ENCODE results near the gene CYP2B6.

The CYP2B6 gene

GRCh38 chr19:41013359-41013758, 22.3 kb downstream of the CYP2B6 start:
- no peak overlapping the region for H3K4me2 ChIP-seq (ENCODE audit: low read depth, low read length, poor library complexity, severe bottlenecking)
- H3K9me3 ChIP-seq (ENCODE audit: insufficient read depth, low read depth, low read length) = no peaks in the 10 kb centered on the region
- no peaks in the 10 kb centered on the region for H4K20me1 ChIP-seq (ENCODE audit: insufficient read depth, low read length, poor library complexity, severe bottlenecking)
- H3K4me3 ChIP-seq (ENCODE audit: low read length, poor library complexity, severe bottlenecking) = no peak overlapping the region
- H3K27me3 ChIP-seq (ENCODE audit: insufficient read depth, low read length, poor library complexity, severe bottlenecking) = no peaks in the 10 kb centered on the region
- no peaks in the 10 kb centered on the region for H3F3A ChIP-seq (ENCODE audit: low read depth)
- H3K36me3 ChIP-seq (ENCODE audit: insufficient read depth, low read length) = no peaks in the 10 kb centered on the region
- no peaks in the 10 kb centered on the region for H3K9me2 ChIP-seq (replicated peaks; ENCODE audit: low read depth, low read length)
- no peak overlapping the region for H3K9ac ChIP-seq (ENCODE audit: low read depth, low read length, poor library complexity, severe bottlenecking)
- no peaks in the 10 kb centered on the region for H3K79me2 ChIP-seq (ENCODE audit: insufficient read depth, low read length)
- no peaks in the 10 kb centered on the region for H3K4me1 ChIP-seq (ENCODE audit: insufficient read depth, low read length, poor library complexity, severe bottlenecking)
- no peak overlapping the region for H2AFZ ChIP-seq (ENCODE audit: low read length)
- TF ChIP-seq CTCF (conservative IDR thresholded peaks at IDR 0.05; ENCODE audit: low read length) (no peak), EZH2phosphoT487 (IDR thresholded peaks at IDR 0.05; ENCODE audit: borderline replicate concordance) (no peak)

GRCh38 chr19:41014643-41015042, 23.6 kb downstream of the CYP2B6 start:
- Histone ChIP-seq H3K9me3 (ENCODE audit: insufficient read depth, low read depth, low read length) (no peaks in the 10 kb centered on the region), H3K4me1 (ENCODE audit: insufficient read depth, low read length, poor library complexity, severe bottlenecking) (no peaks in the 10 kb centered on the region), H3K9ac (ENCODE audit: low read depth, low read length, poor library complexity, severe bottlenecking) (no peak overlapping the region), H3K4me3 (ENCODE audit: low read length, poor library complexity, severe bottlenecking) (no peak overlapping the region), H2AFZ (ENCODE audit: low read length) (no peak overlapping the region), H3K9me2 (replicated peaks; ENCODE audit: low read depth, low read length) (no peaks in the 10 kb centered on the region), H4K20me1 (ENCODE audit: insufficient read depth, low read length, poor library complexity, severe bottlenecking) (no peaks in the 10 kb centered on the region), H3F3A (ENCODE audit: low read depth) (no peaks in the 10 kb centered on the region), H3K27me3 (ENCODE audit: insufficient read depth, low read length, poor library complexity, severe bottlenecking) (no peaks in the 10 kb centered on the region), H3K79me2 (ENCODE audit: insufficient read depth, low read length) (no peaks in the 10 kb centered on the region), H3K36me3 (ENCODE audit: insufficient read depth, low read length) (no peaks in the 10 kb centered on the region), H3K4me2 (ENCODE audit: low read depth, low read length, poor library complexity, severe bottlenecking) (no peak overlapping the region)
- TF ChIP-seq CTCF (conservative IDR thresholded peaks at IDR 0.05; ENCODE audit: low read length) (no peak), EZH2phosphoT487 (IDR thresholded peaks at IDR 0.05; ENCODE audit: borderline replicate concordance) (no peak)

- H3K79me2 ChIP-seq (ENCODE audit: insufficient read depth, low read length) = no peaks in the 10 kb centered on the region
- no peaks in the 10 kb centered on the region for H4K20me1 ChIP-seq (ENCODE audit: insufficient read depth, low read length, poor library complexity, severe bottlenecking)
- no peaks in the 10 kb centered on the region for H3K9me2 ChIP-seq (replicated peaks; ENCODE audit: low read depth, low read length)
Measured at GRCh38 chr19:41016488-41017071, 25.5 kb downstream of the CYP2B6 start.

More at GRCh38 chr19:41016488-41017071, 25.5 kb downstream of the CYP2B6 start:
- Histone ChIP-seq H3K4me3 (ENCODE audit: low read length, poor library complexity, severe bottlenecking) (no peak overlapping the region), H3K4me1 (ENCODE audit: insufficient read depth, low read length, poor library complexity, severe bottlenecking) (no peaks in the 10 kb centered on the region), H3K4me2 (ENCODE audit: low read depth, low read length, poor library complexity, severe bottlenecking) (no peak overlapping the region), H2AFZ (ENCODE audit: low read length) (no peak overlapping the region), H3K36me3 (ENCODE audit: insufficient read depth, low read length) (no peaks in the 10 kb centered on the region), H3K27me3 (ENCODE audit: insufficient read depth, low read length, poor library complexity, severe bottlenecking) (no peaks in the 10 kb centered on the region), H3K9ac (ENCODE audit: low read depth, low read length, poor library complexity, severe bottlenecking) (no peak overlapping the region), H3F3A (ENCODE audit: low read depth) (no peaks in the 10 kb centered on the region), H3K9me3 (ENCODE audit: insufficient read depth, low read depth, low read length) (no peaks in the 10 kb centered on the region; the same call in 1 of the 2 replicates)
- TF ChIP-seq CTCF (conservative IDR thresholded peaks at IDR 0.05; ENCODE audit: low read length) (no peak), EZH2phosphoT487 (IDR thresholded peaks at IDR 0.05; ENCODE audit: borderline replicate concordance) (no peak)

All from Loucy (cell line).